Measurements from ENCODE around the gene FASTK. TPM values are rescaled to one million over a fixed set of nuclear protein-coding genes. Genes with fewer than 3 reads are reported as not detected.

Gene FASTK
- polyA plus RNA-seq, 4 donors, result 41.3 to 74.7 (median 47.8) TPM

DNA sequence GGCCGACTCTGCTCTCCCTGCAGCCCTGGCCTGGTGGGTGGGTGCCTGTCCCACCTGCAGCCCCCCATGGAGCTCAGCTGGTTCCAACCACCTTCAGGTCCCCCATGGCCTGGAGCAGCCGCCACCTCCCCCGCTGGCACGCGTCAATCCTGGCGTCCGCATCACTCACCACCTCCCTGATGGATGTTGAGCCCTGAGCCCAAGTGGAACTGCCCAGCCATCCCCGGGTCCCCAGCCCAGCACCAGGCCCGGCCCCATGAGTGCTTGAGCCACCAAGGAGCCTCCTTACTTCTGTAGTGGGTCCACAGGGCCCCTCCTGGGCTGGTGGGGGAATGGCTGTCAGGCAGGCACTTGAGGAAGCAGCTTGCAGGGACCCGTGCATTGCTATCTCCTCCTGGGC is 20.3 kb upstream of the FASTK start:
- no peak for DNase-seq (ENCODE audit: low read depth in 4 of 4, low spot score in 3 of 4)

DNA sequence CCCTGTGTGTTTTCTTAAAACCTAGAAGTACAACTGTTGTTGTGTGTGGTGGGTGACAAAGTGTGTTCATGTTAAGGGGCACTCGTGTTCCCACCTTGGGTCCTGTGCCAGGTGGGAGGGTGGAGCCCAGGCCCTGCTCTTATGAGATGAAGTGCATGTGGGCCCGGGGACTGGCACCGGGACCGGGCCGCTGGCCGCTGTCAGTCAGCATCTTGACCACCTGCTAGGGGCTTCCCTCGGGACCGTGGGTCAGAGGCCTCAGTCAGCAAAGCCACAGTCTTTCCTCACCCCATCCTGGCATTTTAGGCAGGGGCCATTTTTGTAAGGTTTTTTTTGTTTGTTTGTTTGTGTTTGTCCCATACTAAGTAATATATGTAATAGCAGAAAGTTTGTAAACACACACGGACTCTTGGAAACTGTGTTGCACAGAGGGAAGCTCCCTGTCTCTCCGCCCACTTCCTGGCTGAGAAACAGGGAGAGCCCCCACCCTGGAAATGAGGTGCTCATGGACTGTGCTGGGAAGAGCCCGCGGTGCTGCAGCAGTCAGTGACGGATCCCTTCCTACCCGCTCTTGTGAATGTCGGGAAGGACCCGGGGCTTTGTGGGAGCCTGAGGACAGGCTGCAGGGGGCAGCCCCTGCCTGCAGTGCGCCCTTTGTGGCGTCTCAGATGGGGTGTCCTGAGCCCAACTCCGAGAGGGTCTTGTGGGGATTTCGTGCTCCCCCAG is 19.0 kb upstream of the FASTK start:
- DNase-seq (ENCODE audit: low read depth in 4 of 4, low spot score in 3 of 4), result no peak

DNA sequence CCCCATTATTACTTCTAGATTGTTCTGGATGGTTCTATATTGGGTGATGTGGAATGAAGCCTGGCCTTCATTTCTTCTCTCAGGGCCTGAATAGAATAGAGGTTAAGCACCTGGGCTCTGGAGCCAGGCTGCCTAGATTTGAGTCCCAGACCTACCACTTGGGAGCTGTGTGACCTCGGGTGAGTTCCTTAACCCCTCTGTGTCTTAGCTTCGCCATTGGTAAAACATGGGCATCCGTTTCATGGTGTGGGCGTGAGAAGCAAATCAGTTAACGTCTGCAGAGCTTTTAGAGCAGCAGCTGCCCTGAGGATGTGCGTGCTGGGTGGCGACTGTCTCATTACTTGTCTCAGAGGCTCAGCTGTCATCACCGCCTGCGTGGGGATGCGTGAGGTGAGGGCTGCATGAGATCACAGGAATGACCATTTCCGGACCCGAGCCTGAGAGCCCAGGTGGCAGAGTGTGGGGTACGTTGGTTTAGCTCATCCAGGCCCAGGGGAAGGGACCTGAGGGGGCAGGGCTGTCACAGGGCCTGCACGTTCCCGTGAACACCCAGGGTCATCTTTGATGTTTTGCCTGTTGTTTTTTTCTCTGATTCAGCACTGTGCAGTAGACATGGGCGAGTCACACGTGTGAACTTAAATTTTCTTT is 15.3 kb upstream of the FASTK start:
- no peak for DNase-seq (ENCODE audit: low read depth in 4 of 4, low spot score in 3 of 4)

DNA sequence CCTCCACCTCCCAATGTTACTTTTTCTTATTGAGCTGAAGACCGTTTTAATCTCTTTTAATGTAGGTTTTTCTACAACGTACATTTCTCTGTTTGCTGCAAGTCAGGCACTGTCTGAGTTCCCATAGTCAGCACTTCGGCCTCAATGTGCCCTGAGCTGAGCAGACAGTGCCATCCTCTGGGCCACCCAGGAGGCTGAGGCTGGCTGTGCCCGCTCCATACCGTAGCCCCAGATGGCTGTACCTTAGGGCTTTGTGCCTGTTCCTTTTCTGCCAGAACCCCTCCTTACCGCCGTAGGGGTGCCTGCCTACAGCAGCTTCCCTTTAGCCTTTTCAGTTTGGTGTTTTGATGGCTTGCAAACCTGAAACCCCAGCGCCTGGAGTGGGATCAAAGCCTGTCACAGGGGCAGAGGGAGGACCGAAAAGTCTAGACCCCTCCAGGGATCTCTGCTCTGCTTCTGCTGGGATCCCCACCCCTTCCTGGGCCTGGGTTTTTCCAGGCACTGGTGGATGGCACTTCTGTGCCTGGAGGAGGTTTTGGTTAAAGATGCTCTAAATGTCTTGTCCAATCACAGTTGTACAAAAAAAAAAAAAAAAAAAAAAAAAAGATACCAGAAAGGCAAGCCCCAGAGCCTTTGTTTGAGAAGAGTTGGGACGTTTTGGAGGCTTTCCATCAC is 14.7 kb upstream of the FASTK start:
- DNase-seq (ENCODE audit: low read depth in 4 of 4, low spot score in 3 of 4), result no peak

DNA sequence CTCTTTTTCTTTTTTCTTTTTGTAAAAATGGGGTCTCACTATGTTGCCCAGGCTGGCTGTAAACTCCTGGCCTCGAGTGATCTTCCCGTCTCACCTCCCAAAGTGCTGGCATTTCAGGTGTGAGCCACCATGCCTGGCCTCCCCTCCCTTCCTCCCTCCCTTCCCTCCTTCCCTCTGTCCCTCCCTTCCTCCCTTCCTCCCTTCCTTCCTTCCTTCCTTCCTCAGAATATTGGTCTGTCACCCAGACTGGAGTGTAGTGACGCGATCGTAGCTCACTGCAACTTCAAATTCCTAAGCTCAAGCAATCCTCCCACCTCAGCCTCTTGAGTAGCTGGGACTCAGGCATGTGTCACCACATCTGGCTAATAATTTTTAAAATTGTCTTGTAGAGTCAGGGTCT is 14.1 kb upstream of the FASTK start:
- no peak for DNase-seq (ENCODE audit: low read depth in 4 of 4, low spot score in 3 of 4)

DNA sequence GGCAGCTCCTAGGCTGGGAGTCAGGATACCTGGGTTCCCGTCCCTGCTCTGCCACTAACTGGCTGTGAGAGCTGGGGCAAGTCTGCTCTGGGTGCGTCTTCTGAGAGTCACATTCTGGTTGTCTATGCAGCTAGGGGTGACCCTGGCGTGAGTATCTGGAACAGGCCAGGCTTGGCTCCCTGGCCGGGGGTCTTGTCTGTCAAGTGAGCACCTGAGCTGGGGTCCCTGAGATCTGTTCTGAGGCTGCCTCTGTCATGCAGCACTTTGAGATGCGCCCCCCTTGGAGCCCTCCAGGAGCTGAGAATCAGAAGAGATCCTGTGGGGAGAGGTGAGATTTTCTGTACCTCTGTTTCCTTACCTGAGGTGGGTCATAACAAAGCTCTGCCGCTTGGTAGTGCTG is 13.1 kb upstream of the FASTK start:
- DNase-seq (ENCODE audit: low read depth in 4 of 4, low spot score in 3 of 4), result no peak

DNA sequence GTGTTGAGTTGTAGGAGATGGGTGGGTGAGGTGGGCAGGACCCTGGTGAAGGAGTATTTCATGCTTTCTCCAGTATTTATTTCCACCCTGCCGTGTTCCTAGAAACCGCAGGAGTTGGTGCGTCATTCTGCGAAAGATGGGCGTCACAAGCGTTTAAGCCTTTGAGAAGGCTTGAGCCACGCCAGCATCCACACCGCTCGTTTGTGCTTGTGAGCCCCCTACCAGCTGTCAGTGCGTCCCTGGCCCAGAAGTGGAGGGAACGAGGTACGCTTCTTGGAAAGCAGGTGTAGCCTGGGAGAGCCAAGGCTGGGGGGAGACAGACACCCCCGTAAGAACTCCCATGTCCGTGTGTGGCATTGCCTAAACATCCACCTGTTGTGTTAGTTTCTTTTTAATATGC is 11.4 kb upstream of the FASTK start:
- no peak for DNase-seq (ENCODE audit: low read depth in 4 of 4, low spot score in 3 of 4)

DNA sequence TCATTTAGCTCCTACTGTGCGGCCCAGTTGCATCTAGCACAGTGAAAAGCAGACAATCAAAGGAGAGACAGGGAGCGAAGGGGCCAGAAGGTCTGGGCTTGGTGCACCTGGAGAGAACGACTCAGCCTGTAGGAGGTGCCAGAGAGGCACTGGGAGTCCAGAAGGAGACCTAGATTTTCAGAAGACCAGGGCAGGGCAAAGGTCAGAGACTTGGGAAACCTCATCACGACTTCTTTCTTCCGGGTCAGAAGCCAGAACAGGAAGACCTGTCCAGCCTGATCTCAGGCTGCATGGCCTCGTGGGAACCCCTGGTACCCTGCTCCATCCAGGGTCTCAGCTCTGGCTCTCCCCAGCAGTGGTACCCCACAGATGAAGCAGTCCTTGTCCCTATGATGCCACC is 10.8 kb upstream of the FASTK start:
- DNase-seq (ENCODE audit: low read depth in 4 of 4, low spot score in 3 of 4), result no peak

DNA sequence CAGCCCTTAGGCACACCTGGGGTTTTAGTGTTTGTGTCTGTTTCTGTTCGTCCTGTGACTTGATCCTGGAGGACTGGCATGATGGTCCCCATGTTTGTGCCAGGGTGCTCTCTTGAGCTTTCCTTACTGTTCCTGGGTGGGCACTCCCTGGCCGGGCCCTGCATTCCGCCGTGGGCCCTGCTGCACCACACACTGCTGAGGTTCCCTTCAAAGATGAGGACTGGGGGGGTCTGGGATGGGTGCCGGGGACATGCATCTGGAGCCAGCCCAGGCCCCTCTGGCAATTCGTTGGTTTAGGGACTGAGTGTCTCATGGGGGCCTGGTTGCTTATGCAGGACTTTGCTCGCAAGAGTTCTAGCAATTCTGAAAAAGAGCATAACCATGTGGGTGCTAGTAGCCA is 10.4 kb upstream of the FASTK start:
- DNase-seq (ENCODE audit: low read depth in 4 of 4, low spot score in 3 of 4), result no peak

DNA sequence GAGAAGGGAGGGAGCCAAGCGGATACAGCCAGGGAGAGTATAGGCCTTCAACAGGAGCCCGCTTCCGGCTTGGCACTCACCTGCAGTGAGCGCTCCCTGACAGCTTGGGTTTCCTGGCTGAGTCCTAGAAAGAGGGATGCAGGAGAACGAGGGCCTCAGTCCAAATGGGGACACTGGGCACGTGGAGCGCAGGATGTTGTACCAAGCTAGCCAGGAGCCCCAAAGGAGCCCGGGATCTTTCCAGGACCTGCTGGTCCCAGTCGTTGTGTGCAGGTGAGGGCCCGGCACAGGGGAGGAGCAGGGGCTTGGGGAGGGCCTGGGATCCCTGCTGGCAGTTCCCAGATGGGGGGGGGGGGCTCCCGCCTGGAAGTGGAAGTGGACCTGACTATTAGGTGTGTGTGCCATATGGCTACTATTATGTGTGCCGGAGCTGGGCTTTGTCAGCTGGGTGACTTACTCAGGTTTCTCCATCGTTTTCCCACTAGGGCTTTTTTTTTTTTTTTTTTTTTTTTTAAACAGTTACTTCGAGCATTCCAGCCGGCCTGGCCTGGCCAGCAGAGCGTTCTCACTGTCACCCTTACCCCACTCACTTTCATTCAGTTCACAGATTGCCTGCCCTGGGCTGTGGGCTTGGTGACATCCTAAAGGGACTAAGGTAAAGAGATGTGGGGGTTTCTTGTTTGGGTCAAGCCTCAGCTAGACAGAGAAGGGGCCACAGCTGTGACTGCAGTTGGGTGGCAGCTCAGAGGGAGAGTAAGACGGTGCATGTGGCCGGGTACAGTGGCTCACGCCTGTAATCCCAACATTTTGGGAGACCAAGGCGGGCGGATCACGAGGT is 9.5 kb upstream of the FASTK start:
- DNase-seq (ENCODE audit: low read depth in 4 of 4, low spot score in 3 of 4), result no peak

DNA sequence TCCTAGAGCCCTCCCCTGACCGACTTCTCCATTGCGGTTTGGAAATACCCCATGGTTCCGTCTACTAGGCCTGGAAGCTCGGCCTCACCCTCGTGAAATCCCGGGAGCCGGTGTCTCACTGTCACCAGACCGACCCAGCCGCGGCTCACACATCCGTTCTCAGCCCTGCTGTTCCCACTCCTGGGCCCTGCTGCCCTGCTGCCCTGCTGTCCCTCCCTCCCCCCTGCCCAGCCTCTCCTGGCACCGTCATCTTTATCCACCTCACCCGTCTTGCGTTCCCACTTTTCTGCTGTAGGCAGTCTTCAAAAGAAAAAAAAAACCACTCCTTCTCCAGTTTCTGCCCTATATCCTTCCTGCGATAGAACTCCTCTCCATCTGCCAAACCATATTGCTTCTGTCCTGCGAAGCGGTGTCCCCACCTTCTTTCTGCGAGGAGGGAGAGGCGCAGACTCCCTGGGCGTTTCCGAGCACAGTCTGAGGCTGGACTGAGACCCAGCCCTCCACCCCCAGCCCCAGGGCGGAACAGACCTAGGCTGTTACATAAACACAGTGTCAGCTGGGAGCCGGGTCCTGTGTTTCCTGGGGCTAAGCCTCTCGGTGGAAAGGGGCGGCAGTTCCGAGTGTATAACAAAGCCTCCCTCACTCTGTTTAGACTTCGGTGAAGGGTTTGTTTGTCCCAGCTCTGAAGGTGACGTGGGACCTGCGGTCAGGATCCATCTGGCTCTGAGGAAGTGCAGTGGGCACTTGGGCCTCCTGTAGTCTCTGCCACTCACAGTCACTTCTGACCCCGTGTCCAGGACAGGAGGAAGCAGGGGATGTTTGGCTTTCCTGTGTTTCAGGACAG is 8.5 kb upstream of the FASTK start:
- DNase-seq (ENCODE audit: low read depth in 4 of 4, low spot score in 3 of 4), result no peak

DNA sequence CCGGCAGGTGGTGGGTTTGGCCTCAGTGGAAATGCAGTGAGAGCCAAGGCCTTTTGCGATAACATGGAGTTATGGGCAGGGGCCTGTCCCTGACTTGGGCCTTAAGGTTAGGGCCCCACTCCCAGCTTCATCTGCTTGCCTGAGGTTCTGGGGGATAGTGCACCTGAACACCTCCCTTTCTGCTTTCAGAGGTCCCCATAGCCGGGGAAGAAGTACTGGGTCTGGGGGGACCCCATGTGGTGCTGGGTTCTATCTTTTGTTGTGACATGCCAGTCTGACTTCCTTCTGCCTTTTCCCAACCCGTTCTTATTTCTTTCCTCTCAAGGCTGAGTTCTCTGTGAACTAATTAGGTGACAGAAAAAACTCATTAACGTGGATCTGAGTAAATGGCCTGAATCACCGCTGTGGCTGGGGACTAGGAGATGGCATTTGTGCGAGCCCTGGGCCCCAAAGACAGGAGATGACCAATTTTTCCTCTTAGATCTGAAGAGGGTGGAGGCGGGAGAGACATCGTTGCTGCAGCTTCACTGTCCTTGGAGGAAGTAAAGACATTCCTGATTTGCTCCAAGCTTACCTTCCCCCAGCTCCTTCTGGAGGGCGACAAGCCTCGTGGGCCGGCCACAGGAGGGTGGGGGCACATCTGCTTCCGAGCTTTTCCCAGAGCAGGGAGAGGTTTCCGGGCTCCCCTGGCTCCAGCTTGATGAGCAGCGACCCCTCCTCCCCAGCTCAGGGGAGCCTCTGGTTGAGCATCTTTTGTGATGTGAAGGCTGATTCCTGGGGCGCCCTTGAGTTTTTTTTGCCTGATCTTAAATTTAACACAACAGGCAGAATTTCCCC is 7.6 kb upstream of the FASTK start:
- DNase-seq (ENCODE audit: low read depth in 4 of 4, low spot score in 3 of 4), result no peak

DNA sequence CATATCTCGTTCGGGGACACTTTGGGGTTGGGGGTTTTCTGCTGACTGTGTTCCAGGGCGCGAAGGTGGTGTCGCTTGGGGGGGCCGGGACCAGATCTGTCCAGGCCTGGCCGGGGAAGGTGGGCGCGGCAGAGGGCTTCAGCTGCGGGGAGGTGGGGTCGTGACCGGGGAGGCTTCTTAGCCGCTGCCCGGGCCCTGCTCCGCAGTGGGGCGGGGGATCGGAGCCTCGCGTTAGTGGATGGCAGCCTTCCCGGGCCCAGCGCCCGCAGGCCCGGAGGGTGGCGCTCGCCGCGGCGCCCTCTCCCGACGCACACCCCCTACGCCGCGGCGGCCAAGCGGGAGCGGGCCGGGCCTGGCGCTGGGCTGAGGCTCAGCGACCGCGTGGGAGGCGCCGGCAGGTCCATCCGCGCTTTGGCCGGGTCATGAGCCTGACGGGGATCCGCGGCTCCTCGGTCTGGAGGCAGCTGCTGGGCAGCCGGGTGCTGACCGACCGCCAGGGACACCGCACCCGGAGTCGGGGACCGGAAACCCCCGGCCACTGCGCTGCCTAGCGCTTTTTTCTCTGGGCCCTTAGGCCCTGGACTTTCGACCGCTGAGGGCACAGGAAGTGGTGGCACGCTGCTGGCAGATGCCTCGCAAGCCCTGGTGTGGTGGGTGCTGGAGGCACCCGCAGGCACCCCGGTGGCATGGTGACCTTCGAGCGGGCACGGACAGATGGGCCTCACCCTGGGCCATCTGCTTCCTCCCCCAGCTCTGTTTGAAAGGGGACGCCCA is 6.8 kb upstream of the FASTK start:
- DNase-seq (ENCODE audit: low read depth in 4 of 4, low spot score in 3 of 4), result no peak

DNA sequence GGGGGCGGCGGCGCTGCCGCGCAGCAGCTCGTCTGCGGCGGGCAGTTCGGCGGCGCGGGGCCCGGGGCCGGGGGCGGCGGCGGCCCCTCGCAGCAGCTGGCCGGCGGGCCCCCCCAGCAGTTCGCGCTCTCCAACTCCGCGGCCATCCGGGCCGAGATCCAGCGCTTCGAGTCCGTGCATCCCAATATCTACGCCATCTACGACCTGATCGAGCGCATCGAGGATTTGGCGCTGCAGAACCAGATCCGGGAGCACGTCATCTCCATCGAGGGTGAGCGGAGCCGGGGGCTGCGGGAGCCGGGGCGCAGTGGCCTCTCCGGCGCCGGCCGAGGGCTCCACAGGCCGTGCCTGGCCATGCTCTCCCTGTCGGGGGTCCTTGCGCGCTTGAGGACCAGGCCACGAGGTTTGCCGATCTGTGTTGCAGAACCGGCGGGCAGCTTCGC is 6.2 kb upstream of the FASTK start:
- DNase-seq (ENCODE audit: low read depth in 4 of 4, low spot score in 3 of 4), result no peak

DNA sequence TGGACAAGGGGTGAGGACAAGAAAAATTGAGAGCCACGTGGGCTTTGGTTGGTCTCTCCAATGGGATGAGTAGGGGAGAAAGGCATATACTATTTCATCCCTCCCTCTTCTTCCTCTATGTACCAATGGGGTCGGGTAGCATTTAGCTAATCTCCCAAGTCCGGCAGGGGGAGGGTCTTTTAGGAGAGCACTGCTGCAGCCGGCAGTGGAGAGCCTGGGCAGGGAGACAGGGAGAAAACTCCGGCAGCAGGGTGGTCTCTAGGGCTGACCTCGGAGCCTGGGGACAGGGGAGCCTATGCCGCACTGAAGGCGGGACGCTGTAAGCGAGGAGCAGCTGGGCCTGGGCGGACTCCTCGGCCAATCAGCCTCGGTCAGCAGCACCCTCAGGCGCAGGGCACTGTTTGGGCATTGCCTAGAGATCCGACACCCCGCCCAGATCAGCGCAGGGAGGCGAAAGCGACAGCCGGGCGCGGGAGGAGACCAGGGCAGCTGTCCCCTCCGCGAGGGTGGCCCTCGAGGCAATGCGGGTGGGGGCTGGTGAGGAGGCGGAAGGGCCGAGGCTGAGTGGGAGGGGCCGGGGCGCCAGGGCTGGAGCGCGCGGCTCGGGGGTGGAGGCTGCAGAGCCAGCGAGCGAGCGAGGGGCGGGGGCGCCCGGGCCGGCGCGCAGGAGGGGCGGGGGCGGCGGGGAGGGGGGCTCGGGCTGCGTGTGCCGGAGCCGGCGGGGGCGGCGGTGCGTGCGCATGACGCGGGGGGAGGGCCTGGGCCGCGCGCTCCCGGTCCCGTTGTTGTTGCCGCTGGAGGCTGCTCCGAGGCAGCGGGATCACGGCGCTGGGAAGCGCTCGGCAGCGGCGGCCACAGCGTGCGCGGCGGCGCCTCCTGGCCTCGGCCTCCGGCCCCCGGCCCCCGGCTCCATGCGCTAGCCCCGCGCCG is 5.3 kb upstream of the FASTK start, which contains the start of gene AGAP3:
Gene AGAP3 (plus strand): TSS at position 785 of the 930 bp plus-strand sequence. CDS start 267 bp downstream, outside the sequence.
- peak in 2 of 4 donors; percentile 67 to 71 for DNase-seq (ENCODE audit: low read depth in 4 of 4, low spot score in 3 of 4)

DNA sequence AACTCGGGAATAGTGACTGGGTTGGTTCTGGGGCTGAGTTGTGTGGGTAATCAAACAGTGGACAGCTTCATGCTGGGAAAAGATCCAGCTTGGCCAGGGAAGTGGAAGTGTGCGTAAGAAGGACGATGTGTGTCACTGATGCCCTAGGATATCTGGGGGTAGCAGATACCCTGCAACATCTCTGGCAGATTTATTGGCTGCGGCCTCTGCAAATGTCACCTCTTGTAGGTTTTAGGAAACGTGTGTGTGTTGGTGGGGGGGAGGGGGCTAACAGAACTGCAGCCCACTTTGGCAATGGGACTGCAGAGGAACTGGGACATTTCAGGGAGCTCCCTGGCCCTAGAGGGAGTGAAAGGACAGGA is 4.7 kb upstream of the FASTK start:
- no peak for DNase-seq (ENCODE audit: low read depth in 4 of 4, low spot score in 3 of 4)

DNA sequence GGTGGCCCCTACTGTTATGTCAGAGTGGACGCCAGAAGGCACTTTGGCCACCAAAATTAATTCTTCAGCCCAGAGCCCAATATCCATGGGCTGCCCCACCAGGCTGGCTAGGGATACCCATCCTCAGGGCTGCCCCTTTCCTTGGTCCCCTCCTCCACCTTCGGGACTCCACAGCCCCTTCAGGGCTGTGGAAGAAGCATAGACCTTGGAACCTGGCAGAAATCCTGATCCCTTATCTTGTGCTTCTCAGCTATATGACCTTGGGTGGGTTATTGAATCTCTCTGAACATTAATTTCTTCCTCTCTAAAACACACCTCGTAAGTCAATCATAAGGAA is 3.2 kb upstream of the FASTK start:
- DNase-seq (ENCODE audit: low read depth in 4 of 4, low spot score in 3 of 4), result no peak

Data from left renal pelvis (tissue), 4 donors.